GM10266 (cell line): ENCODE data around the gene IFI44L.

Source experiments
- DNase-seq: peaks from one replicate; pipeline ENCODE4 v3.0.0; 2012; ENCODE audit errors: extremely low spot score
- TF ChIP-seq, protein P1 (sequence below): IDR thresholded peaks from 2 replicates; pipeline ENCODE4 v1.5.1; 2012; ENCODE audit warnings: mild to moderate bottlenecking, low read depth; ENCODE audit not compliant: control insufficient read depth, insufficient read depth; ENCODE audit errors: missing control alignments

The IFI44L gene

GRCh38 chr1:78619803-78620579 lies at the start of gene IFI44L:
Gene IFI44L, plus strand, starts transcription at chr1:78620448. Its CDS starts 7,468 bp downstream, at chr1:78627916.
- DNase-seq = no peak
- TF ChIP-seq, protein P1, sequence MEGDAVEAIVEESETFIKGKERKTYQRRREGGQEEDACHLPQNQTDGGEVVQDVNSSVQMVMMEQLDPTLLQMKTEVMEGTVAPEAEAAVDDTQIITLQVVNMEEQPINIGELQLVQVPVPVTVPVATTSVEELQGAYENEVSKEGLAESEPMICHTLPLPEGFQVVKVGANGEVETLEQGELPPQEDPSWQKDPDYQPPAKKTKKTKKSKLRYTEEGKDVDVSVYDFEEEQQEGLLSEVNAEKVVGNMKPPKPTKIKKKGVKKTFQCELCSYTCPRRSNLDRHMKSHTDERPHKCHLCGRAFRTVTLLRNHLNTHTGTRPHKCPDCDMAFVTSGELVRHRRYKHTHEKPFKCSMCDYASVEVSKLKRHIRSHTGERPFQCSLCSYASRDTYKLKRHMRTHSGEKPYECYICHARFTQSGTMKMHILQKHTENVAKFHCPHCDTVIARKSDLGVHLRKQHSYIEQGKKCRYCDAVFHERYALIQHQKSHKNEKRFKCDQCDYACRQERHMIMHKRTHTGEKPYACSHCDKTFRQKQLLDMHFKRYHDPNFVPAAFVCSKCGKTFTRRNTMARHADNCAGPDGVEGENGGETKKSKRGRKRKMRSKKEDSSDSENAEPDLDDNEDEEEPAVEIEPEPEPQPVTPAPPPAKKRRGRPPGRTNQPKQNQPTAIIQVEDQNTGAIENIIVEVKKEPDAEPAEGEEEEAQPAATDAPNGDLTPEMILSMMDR = no peak

DNA sequence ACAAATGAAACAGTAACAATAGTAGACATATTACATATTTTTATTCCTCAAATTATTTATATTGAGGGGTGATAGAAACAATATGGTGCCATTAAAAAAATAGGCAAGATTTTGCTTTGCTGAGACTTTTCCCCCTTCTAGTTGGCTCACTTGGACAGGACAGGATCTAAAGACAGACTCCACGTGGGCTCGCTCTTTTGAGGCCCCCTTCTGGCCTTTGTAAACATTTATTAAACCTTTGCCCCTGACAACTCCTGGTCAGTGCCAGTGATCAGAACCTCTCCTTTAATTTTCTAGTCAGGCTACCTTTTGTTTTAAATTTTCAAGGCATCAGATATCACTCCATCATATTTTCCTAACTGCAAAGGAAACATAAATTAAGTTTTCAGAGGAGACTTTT lies 49.7 kb upstream of the IFI44L start:
- no peak for DNase-seq
- TF ChIP-seq, protein P1 = no peak

DNA sequence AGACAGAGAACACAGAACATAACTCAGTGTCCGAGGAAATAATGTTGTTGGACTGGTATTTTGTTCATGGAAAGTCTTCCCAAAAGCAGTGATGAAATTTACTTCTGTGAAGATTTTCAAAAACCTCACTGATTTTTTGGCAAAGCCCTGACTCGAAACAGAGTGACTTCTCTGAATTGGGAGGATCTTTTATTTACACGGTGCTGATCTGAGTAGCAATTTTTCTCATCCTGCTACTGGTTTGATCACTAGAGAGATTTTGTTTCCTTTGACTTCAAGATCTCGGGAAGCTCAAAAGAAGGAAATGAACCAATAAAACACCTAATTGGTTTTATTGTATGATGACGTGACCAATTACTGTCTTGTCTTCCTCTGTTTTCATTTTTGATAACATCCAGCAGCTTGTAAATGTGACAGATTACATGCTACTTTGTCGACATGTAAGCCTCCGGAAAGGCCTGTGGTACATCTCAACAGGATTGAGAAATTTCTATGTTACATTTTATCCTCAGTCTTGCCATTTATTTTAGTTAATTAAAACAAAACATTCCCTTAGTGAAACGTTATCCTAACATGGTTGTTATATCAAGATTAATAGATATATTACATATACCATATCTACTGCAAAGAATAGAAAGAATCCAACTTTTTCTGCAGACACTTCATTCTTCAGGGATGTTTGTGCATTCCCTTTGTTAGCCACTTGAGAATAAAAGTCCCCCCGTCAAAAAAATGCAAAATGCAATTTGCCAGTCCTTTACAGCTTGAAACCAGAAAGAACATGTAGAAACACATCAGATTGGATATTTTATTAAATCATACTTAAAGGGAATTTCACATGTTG lies 42.8 kb upstream of the IFI44L start:
- DNase-seq = no peak
- TF ChIP-seq, protein P1 = no peak

GRCh38 chr1:78586572-78586971 lies 33.7 kb upstream of the IFI44L start:
- DNase-seq = no peak
- TF ChIP-seq, protein P1 = no peak

DNA sequence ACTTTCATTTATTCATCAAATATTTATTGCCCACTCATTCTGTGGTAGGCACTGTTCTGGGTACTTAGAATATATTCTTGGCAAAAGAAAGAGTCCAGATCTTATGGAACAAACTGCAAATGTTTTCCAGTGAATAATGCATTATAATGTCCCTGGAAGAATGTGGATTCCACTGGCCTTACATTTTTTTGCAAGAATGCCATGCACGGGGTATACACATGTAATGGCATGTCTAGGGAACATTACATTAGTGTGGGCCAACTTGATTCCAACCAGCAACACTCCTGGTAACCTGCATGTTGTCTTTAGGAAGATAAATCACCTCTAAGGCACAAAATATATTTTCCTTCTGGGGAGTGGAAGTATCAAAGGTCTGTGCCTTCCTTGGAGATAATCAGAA lies 33.0 kb upstream of the IFI44L start:
- no peak for DNase-seq
- TF ChIP-seq, protein P1 = no peak

GRCh38 chr1:78591971-78592370 lies 28.3 kb upstream of the IFI44L start:
- no peak for DNase-seq
- TF ChIP-seq, protein P1 = no peak

DNA sequence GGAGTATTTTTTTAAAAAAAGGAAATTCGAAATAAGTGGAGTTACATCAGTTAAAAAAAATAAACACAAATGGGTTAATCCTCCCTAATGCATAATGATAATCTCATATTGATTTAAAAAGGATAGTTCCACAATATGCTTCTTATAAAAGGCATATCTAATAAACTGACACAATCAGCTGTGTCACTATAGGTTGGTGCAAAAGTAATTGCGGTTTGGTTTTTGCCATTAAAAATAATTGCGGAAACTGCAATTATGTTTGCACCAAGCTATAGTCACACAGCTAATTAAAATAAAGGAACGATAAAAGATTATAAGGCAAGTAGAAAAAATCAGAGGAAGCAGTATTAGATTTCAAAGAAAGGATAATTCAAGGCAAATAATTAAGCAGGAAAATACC lies 21.0 kb upstream of the IFI44L start:
- no peak for DNase-seq
- TF ChIP-seq, protein P1 = no peak
